Left forelimb (tissue), 1 donor: ENCODE measurements around the gene ELMOD3.
"Not testable (repeated sequence)": the region's sequence is repeated elsewhere in the genome, so short reads cannot be mapped to it uniquely, and the experiment has no call there.

Source experiments
- DNase-seq: peaks from one replicate; pipeline ENCODE4 v3.0.0-alpha.2; 2018; ENCODE audit warnings: low spot score

ELMOD3 gene

GRCh38 chr2:85354286-85355072 is at the start of gene ELMOD3, which contains the start of gene RETSAT:
Gene ELMOD3, plus strand, starts transcription at chr2:85354769. Its CDS starts 2,430 bp downstream, at chr2:85357199.
Gene RETSAT, minus strand, starts transcription at chr2:85354528. Its CDS starts 21 bp downstream, at chr2:85354507.
- DNase-seq: peak; percentile 97

GRCh38 chr2:85307527-85307897 is 47.1 kb upstream of the ELMOD3 start:
- no peak for DNase-seq

- DNase-seq: no peak
Measured at GRCh38 chr2:85308201-85308600, 46.4 kb upstream of the ELMOD3 start.

- peak; percentile 80 for DNase-seq
Measured at GRCh38 chr2:85308896-85309555, 45.5 kb upstream of the ELMOD3 start.

- no peak for DNase-seq
Measured at GRCh38 chr2:85309699-85310321, 44.8 kb upstream of the ELMOD3 start.

- no peak for DNase-seq
Measured at GRCh38 chr2:85310330-85310729, 44.2 kb upstream of the ELMOD3 start.

GRCh38 chr2:85312404-85312803 is 42.2 kb upstream of the ELMOD3 start:
- no peak for DNase-seq

- no peak for DNase-seq
Measured at GRCh38 chr2:85314884-85315242, 39.7 kb upstream of the ELMOD3 start.

- DNase-seq: not testable (repeated sequence)
Measured at GRCh38 chr2:85315921-85316320, 38.6 kb upstream of the ELMOD3 start.

GRCh38 chr2:85318222-85319074 is 36.1 kb upstream of the ELMOD3 start:
- DNase-seq: no peak

- DNase-seq: no peak
Measured at GRCh38 chr2:85319796-85320195, 34.8 kb upstream of the ELMOD3 start.

- no peak for DNase-seq
Measured at GRCh38 chr2:85323351-85323987, 31.1 kb upstream of the ELMOD3 start.

GRCh38 chr2:85323988-85324367 is 30.6 kb upstream of the ELMOD3 start:
- DNase-seq: not testable (repeated sequence)

GRCh38 chr2:85324639-85325465 is 29.7 kb upstream of the ELMOD3 start:
- no peak for DNase-seq

- DNase-seq: no peak
Measured at GRCh38 chr2:85325466-85325811, 29.1 kb upstream of the ELMOD3 start.

GRCh38 chr2:85326406-85327159 is 28.0 kb upstream of the ELMOD3 start:
- no peak for DNase-seq

GRCh38 chr2:85327160-85327821 is 27.3 kb upstream of the ELMOD3 start:
- peak; percentile 77 for DNase-seq

- DNase-seq: peak; percentile 96
Measured at GRCh38 chr2:85327822-85328617, 26.5 kb upstream of the ELMOD3 start, which contains the start of gene TGOLN2. Gene TGOLN2, minus strand, starts transcription at chr2:85327989. Its CDS starts 27 bp downstream, at chr2:85327962.
